Bronchial epithelial cell (primary cell): ENCODE results near the gene SYT7. TPM values are rescaled to one million over a fixed set of nuclear protein-coding genes. Genes with fewer than 3 reads are reported as not detected.

Experiments
- DNase-seq: peaks from one replicate; pipeline ENCODE4 v3.0.0-alpha.2; 2010; ENCODE audit warnings: low read depth
- FAIRE-seq: peaks from 2 replicates; lab custom pipeline; 2011; peaks lifted over from hg19 to GRCh38; lab: Jason Lieb, UNC
- H3K27me3 ChIP-seq: 2 replicates; pipeline ENCODE4 v1.5.1; 2011; ENCODE audit warnings: low read length; ENCODE audit not compliant: control insufficient read depth, insufficient read depth
- H3K36me3 ChIP-seq: 2 replicates; pipeline ENCODE4 v1.5.1; 2011; ENCODE audit warnings: low read length; ENCODE audit not compliant: control insufficient read depth, insufficient read depth
- H3K4me3 ChIP-seq: 2 replicates; pipeline ENCODE4 v1.5.1; 2011; ENCODE audit warnings: mild to moderate bottlenecking, low read depth, low read length, control low read depth
- CTCF ChIP-seq: IDR thresholded peaks from 2 replicates; pipeline ENCODE4 v1.5.1; 2011; ENCODE audit warnings: mild to moderate bottlenecking, moderate library complexity, low read length, control low read depth, inconsistent platforms; ENCODE audit not compliant: insufficient read depth, severe bottlenecking
- total RNA-seq: library from RNA; depleted of rRNA; stranded (reverse); fragments of >200 nt; gene quantifications from 2 replicates; pipeline ENCODE4 v1.2.1, GENCODE V29; 2014

SYT7 gene
- total RNA-seq, 1 donor from 2014 or later = 21.1 TPM

- no peaks in the 10 kb centered on the region for H3K27me3 ChIP-seq
- DNase-seq (no peak), FAIRE-seq (no peak)
- no peaks in the 10 kb centered on the region for H3K36me3 ChIP-seq
- H3K4me3 ChIP-seq = no peak overlapping the region
- no peak for TF ChIP-seq CTCF
Measured at GRCh38 chr11:61497473-61497872, 83.4 kb downstream of the SYT7 start.

- peak; percentile 43 for FAIRE-seq
- Histone ChIP-seq H3K36me3 (no peaks in the 10 kb centered on the region), H3K27me3 (no peaks in the 10 kb centered on the region), H3K4me3 (no peak overlapping the region)
- TF ChIP-seq CTCF = no peak
- DNase-seq = no peak
Measured at GRCh38 chr11:61496602-61497400, 84.1 kb downstream of the SYT7 start.

- H3K27me3 ChIP-seq = no peaks in the 10 kb centered on the region
- no peak for DNase-seq
- no peak overlapping the region for H3K4me3 ChIP-seq
- no peak for TF ChIP-seq CTCF
- no peaks in the 10 kb centered on the region for H3K36me3 ChIP-seq
- no peak for FAIRE-seq
Measured at GRCh38 chr11:61495801-61496601, 84.9 kb downstream of the SYT7 start.

- Histone ChIP-seq H3K27me3 (peaks cover 2% of the 10 kb centered on the region), H3K4me3 (no peak overlapping the region), H3K36me3 (no peaks in the 10 kb centered on the region)
- no peak for DNase-seq
- no peak for TF ChIP-seq CTCF
- FAIRE-seq = no peak
Measured at GRCh38 chr11:61494381-61494961, 86.4 kb downstream of the SYT7 start.

- TF ChIP-seq CTCF = no peak
- FAIRE-seq (no peak), DNase-seq (no peak)
- Histone ChIP-seq H3K4me3 (no peak overlapping the region), H3K27me3 (peaks cover 2% of the 10 kb centered on the region), H3K36me3 (no peaks in the 10 kb centered on the region)
Measured at GRCh38 chr11:61491736-61492395, 89.0 kb downstream of the SYT7 start.
